Measurements from ENCODE around the gene RAD51D. TPM values are rescaled to one million over a fixed set of nuclear protein-coding genes. Genes with fewer than 3 reads are reported as not detected.

The RAD51D gene
- total and polyA plus RNA-seq, 11 donors: 2.1 to 9.2 (median 5.0) TPM

DNA sequence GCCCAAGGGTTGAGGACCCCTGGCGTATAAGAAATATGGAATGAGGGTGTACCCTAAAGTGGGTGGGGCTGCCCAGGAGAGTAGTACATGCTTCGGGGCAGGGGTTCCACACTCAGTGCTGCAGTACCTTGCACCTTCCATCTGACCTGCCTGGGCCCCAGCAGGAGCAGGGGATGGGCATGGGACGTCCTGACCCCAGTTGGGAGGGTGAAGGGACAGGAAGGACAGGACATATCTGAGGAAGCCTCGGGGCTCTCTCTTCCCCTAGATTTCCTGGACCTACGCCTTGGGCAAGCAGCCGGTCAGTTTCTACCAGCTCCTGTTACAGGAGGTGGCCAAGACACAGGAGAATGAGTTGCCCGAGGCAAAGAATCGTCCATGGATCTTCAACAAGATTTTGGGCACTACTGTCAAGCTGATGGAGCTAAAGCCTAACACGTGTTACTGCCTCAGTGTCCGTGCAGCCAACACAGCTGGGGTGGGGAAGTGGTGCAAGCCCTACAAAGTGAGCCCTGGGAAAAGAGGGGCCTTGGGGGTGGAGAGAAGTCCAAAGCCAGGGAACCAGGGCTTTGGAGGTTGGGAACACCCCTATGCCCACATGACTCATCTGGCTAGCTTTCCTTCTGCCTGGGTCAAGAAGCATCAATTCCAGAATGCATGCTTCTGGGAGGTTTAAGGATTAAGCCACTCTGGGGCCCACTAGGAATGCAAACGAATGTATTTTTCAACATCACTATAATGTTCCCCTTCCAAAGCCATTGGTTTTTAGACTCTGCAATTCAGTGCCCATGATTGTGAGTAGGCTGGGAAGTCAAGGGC, 9.7 kb upstream of the RAD51D start:
- DNase-seq: no peak
- no peak for TF ChIP-seq POLR2A (IDR thresholded peaks at IDR 0.05)
- TF ChIP-seq, protein P1, sequence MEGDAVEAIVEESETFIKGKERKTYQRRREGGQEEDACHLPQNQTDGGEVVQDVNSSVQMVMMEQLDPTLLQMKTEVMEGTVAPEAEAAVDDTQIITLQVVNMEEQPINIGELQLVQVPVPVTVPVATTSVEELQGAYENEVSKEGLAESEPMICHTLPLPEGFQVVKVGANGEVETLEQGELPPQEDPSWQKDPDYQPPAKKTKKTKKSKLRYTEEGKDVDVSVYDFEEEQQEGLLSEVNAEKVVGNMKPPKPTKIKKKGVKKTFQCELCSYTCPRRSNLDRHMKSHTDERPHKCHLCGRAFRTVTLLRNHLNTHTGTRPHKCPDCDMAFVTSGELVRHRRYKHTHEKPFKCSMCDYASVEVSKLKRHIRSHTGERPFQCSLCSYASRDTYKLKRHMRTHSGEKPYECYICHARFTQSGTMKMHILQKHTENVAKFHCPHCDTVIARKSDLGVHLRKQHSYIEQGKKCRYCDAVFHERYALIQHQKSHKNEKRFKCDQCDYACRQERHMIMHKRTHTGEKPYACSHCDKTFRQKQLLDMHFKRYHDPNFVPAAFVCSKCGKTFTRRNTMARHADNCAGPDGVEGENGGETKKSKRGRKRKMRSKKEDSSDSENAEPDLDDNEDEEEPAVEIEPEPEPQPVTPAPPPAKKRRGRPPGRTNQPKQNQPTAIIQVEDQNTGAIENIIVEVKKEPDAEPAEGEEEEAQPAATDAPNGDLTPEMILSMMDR (IDR thresholded peaks at IDR 0.05): no peak
- intact Hi-C loops (cut with DNase I): loop anchor here in 1 of 10 donors (10.0 kb wide), 1 partner anchor 705 kb away; no protein-coding TSS in a partner anchor
- H3K36me3 ChIP-seq: peaks cover 0 to 39% (median 33%) of the 10 kb centered on the region in 9 donors
- ATAC-seq: no peak
- no peaks in the 10 kb centered on the region for H3K27me3 ChIP-seq
- no peak overlapping the region for H3K27ac ChIP-seq
- no peaks in the 10 kb centered on the region for H3K9me3 ChIP-seq
- no peak overlapping the region for H3K4me3 ChIP-seq
- WGBS, 4 donors: 72 to 84% (median 76%) methylated on average over 11 of the region's 11 CpGs
- H3K4me1 ChIP-seq: peaks cover 0 to 12% (median 0%) of the 10 kb centered on the region in 12 donors

DNA sequence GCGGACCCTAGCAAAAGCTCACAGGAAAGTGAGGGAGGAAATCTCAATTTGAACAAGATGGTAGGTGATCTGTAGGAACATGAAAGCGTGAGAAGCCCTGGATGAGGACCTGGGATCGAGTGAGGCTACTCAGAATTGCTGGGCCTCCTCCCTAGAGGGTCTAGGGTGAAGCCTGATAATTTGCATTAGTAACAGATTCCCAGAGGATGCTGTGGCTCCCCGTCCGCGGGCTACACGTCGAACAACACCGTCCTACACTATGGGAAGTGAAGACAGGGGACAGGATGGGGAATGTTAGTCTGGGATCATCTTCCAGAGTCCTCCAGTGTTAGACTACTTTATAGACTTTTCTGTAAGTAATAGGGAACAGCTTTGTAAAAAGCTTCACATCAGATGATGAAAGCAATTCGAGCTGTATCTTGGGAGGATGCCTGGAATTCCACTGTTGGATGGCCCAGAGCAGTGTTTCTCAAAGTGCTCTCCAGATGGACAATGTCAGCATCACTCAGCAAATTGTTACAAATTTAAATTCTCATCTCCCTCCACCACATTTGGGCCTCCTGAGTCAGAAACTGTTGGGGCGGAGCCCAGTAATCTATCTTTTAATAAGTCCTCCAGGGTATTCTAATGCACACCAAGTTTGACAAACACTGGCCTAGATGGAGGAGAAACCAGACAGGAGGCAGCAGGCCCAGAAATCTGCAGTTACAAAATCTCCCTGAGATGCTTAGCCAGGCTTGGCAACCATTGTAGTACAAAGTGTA, 8.3 kb upstream of the RAD51D start:
- ATAC-seq (peak; percentile 53 to 84 (median 80)), DNase-seq (peak in 4 of 5 donors; percentile 29 to 70 (median 46))
- TF ChIP-seq POLR2A (IDR thresholded peaks at IDR 0.05): no peak
- TF ChIP-seq, protein P1 (IDR thresholded peaks at IDR 0.05): no peak
- intact Hi-C loops (cut with DNase I): loop anchor here in 1 of 10 donors (10.0 kb wide), 1 partner anchor 703 kb away; no protein-coding TSS in a partner anchor
- Histone ChIP-seq H3K36me3 (peaks cover 0 to 25% (median 18%) of the 10 kb centered on the region in 9 donors), H3K9me3 (no peaks in the 10 kb centered on the region), H3K4me1 (peaks cover 0 to 12% (median 0%) of the 10 kb centered on the region in 12 donors), H3K27ac (peak overlapping the region in 1 of 12 donors; percentile 37), H3K27me3 (no peaks in the 10 kb centered on the region), H3K4me3 (no peak overlapping the region)
- WGBS, 4 donors: 51 to 65% (median 56%) methylated on average over 11 of the region's 11 CpGs

DNA sequence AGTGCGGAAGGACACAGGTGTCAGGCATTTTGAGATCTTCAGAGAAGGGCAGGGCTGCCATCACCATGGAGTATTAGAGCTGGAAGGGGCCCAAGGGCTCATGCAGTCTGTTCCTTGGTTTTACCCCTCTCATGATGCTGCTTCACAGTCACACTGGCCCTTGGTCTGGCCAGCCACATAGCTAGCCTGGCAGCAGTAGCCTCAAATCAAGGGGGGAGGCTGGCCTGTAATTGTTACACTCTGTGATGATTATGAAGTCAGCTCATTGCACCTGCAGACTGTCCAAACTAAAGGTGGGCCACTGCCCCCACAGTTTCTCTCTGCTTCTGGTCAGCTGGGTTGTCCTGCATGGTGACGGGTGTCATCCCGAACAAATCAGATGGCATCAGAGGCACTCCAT, 1.7 kb upstream of the RAD51D start, which contains the start of gene FNDC8:
TSS of gene FNDC8 (plus strand) at position 301 of the 400 bp plus-strand sequence. CDS start at position 380, 79 bp downstream.
- no peak for TF ChIP-seq POLR2A (IDR thresholded peaks at IDR 0.05)
- TF ChIP-seq, protein P1 (IDR thresholded peaks at IDR 0.05): no peak
- intact Hi-C loops (cut with DNase I): loop anchor here in 4 of 10 donors (2.0 to 10.0 kb wide), 6 partner anchors 124 to 701 kb away; no protein-coding TSS in a partner anchor
- Histone ChIP-seq H3K27ac (no peak within 1 kb of the TSS), H3K4me3 (no peak within 1 kb of the TSS), H3K4me1 (peaks cover 0 to 20% (median 10%) of the 10 kb centered on the region in 12 donors), H3K36me3 (no peaks in the 10 kb centered on the region), H3K27me3 (no peaks in the 10 kb centered on the region), H3K9me3 (no peaks in the 10 kb centered on the region)
- ATAC-seq (no peak), DNase-seq (no peak)
- 90 to 97% (median 96%) methylated on average over 3 of the region's 3 CpGs for WGBS, 4 donors

All from heart left ventricle (tissue), 16 donors.